ENCODE data around the gene RAC2. TPM values are rescaled to one million over a fixed set of nuclear protein-coding genes. Genes with fewer than 3 reads are reported as not detected.

RAC2 gene
- total RNA-seq, 2 donors from 2014 or later = 655 to 769 TPM

DNA sequence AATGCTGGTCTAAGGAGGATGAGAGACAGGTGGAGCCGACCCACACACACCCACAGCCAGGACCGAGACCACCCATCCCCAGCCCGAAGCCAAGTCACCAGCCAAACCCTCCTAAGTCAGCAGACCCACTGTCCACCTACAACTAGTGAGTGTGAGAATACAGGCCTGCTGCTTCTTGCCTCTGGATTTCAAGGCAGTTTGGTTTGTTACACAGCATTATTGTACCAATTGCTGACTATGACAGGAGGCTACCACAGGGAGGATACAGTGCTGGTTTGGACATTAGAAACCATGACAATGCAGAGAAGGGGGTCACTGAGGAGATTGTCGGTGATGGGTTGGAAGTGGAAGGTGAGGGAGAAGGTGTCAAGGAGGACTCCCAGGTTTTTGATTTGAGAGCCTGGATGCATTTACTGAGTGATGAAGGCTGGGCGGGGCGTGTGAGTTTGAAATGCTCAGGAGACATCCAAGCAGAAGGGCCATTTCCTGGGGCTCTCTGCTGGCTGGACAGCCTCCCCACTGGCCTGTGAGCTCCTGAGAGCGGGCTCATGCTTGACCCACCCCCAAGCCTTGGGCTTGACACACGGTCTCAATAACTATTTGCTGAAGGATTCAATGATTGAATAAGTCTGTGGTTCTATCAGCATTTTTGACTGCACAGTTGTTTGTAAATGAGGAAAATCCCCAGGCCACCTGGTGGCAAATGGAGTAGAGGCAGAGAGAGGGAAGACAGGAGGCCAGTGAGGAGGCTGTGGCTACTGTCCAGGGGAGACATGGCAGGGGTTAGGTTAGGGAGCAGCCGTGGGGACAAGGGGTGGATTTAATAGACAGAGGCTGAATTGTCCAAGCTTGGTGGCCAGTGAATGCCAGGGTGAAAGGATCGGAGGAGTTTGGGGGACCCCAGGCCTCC lies 22.4 kb downstream of the RAC2 start:
- peaks cover 5 to 11% of the 10 kb centered on the region in 2 donors for H3K9me3 Mint-ChIP-seq
- DNase-seq (ENCODE audit: low spot score in 2 of 2) = no peak
- no peak for ATAC-seq
- H3K27ac Mint-ChIP-seq = peak overlapping the region; percentile 94 to 98
- H3K36me3 Mint-ChIP-seq = peaks cover 36 to 94% of the 10 kb centered on the region in 2 donors

DNA sequence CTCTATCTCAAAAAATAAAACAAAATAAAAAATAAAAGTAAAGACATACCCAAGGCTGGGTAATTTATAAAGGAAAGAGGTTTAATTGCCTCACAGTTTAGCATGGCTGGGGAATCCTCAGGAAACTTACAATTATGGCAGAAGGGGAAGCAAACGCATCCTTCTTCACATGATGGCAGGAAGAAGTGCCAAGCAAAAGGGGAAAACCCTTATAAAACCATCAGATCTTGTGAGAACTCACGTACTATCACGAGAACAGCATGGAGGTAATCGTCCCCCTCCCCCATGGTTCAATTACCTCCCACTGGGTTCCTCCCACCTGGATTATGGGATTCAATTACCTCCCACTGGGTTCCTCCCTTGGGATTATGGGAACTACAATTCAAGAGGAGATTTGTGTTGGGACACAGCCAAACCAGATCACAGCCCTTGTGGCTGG lies 23.5 kb downstream of the RAC2 start:
- Mint-ChIP-seq H3K27ac (peak overlapping the region; percentile 94 to 99), H3K36me3 (peaks cover 36 to 88% of the 10 kb centered on the region in 2 donors), H3K9me3 (peaks cover 5 to 11% of the 10 kb centered on the region in 2 donors)
- DNase-seq (ENCODE audit: low spot score in 2 of 2) (no peak), ATAC-seq (no peak)

DNA sequence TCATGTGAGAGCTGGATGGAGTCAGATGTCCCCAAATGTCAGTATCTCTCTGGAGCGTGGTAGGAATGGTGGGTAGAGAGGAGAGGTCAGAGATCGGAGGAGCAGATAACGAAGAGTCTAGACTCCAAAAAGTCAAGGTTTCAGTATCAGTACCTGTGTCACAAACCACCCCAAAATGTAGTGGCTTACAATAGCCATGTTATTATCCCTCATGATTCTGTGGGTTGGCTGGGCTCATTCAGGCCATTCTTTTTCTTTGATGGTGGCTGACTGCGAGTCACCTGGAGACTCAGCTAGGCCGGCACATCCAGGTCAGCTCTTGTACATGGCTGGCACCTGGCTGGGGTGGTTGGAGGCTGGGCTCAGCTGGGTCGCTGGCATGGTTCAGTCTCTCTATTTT lies 24.5 kb downstream of the RAC2 start:
- H3K36me3 Mint-ChIP-seq = peaks cover 36 to 78% of the 10 kb centered on the region in 2 donors
- H3K27ac Mint-ChIP-seq = peak overlapping the region; percentile 94 to 99
- ATAC-seq = peak; percentile 18 to 61
- peaks cover 5 to 11% of the 10 kb centered on the region in 2 donors for H3K9me3 Mint-ChIP-seq
- DNase-seq (ENCODE audit: low spot score in 2 of 2) = no peak

DNA sequence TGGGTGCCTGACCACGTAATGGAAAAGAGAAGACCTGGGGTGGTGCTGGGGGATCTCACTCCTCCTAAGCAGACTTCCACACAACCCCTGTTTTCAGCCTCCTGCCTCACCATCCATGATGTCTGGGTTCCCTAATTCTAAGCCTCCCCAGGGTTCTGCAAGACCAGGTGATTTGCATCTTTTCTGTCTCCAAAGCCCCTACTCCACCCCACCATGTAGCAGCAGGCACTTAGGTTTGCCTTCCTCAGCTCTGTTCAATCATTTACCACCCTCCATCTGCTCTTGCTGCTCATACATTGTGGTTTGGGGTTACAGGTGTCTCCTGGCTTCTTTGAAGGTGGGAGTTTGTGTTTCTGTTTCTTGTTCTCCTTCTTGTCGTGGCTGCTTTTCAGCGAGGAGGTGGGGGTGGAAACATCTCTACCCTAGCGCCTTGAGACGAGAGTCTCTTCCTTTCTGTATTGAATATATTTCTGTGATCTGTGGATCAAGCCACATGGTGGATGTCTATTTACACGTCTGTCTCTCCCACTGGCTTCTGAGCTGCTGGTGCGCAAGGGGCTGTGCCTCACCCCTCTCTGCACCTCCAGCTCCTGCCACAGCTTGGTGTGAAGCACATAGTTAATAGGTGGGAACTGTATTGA lies 25.2 kb downstream of the RAC2 start:
- Mint-ChIP-seq H3K36me3 (peaks cover 30 to 73% of the 10 kb centered on the region in 2 donors), H3K27ac (peak overlapping the region; percentile 94 to 99), H3K9me3 (peaks cover 5 to 11% of the 10 kb centered on the region in 2 donors)
- DNase-seq (ENCODE audit: low spot score in 2 of 2) (peak in 1 of 2 donors; percentile 70), ATAC-seq (peak; percentile 60 to 78)

DNA sequence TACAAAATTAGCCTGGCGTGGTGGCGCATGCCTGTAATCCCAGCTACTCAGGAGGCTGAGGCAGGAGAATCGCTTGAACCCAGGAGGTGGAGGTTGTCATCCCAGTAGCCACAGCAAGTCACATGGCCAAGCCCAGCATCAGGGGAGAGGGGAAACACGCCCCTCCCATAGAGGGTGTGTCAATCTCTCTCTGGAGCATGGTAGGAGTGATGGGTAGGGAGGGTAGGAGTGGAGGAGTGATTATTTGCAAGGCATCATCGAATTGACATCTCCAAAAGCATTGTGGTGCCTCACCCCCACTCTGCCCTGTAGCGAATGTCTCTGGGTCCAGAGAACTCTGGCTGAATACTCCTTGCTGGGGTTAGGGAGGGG lies 25.7 kb downstream of the RAC2 start:
- Mint-ChIP-seq H3K27ac (peak overlapping the region; percentile 94 to 99), H3K9me3 (peaks cover 5 to 11% of the 10 kb centered on the region in 2 donors), H3K36me3 (peaks cover 25 to 73% of the 10 kb centered on the region in 2 donors)
- DNase-seq (ENCODE audit: low spot score in 2 of 2) = no peak
- peak in 1 of 2 donors; percentile 1 for ATAC-seq

DNA sequence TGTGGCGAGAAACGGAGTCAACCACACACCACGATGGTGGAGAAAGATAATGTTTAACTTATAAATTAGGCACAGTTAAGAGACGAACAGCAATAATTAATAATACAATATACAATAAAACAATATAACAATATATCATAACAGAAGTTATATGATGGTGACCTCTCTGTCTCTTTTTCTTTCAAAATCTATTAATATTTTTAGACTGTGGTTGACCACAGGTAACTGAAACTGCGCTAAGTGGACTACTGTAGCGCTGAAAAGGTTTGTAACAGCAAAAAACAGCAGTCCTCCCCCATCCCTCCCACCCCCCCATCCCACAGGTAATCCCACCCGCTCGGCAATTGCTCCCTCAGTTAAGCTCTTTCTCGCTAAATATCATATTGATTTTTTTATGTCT lies 28.2 kb downstream of the RAC2 start:
- no peak for ATAC-seq
- no peak for DNase-seq (ENCODE audit: low spot score in 2 of 2)
- Mint-ChIP-seq H3K9me3 (peaks cover 3 to 4% of the 10 kb centered on the region in 2 donors), H3K36me3 (peaks cover 16 to 51% of the 10 kb centered on the region in 2 donors), H3K27ac (no peak overlapping the region)

DNA sequence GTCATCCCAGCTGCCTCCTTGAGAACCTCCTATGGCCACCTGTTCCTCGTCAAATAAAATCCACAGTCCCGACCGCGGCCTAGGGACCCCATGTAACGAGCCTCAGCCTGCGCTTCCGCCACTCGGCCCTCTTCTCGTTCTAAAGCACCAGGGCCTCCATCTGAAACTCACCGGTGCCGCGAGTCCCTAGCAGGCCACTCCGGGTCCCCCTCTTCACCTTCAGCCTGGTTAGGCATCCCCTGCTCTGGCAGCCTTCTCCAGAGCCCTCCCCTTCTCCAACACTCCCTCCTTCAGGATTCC lies 29.4 kb downstream of the RAC2 start:
- peaks cover 7 to 40% of the 10 kb centered on the region in 2 donors for H3K36me3 Mint-ChIP-seq
- no peak for ATAC-seq
- no peak overlapping the region for H3K27ac Mint-ChIP-seq
- peak in 1 of 2 donors; percentile 3 for DNase-seq (ENCODE audit: low spot score in 2 of 2)
- peaks cover 0 to 4% of the 10 kb centered on the region in 2 donors for H3K9me3 Mint-ChIP-seq

DNA sequence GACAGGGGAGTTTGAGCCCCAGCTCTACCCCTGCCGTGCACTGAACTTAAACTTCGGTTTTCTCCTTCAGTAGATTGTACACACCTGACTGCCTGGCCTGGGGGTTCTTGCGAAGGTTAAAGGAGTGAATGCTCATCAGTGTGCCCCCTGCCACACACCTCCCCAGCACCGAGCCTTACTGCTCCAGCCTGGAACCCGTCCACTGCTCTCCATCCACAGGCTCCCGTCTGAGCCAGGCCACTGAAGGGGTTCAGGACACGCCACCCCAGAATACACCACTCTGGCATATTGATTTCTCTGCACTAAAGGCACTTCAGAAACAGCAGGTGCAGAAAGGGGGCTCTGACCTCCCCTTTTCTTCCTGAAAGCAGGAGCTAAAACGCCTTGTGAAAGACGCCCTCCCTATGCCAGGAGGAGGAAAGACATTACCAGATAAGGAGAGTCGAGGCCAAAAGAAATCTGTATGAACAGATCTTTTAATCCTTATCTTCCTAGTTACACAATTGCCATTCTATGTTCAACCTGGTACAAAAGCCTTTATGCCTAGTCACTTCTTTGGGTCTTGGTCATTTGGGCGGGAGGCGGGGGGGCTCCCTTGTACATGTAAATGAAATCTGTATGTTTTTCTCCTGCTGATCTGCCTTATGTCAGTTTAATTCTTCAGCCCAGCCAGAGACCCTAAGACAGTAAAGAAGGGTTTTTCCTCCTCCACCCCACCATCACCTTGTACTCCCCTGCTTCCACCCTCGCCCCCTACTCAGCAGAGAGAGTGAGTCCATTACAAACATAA lies 29.9 kb downstream of the RAC2 start:
- H3K36me3 Mint-ChIP-seq = peaks cover 6 to 35% of the 10 kb centered on the region in 2 donors
- DNase-seq (ENCODE audit: low spot score in 2 of 2) (no peak), ATAC-seq (no peak)
- peak overlapping the region in 1 of 2 donors; percentile 45 for H3K27ac Mint-ChIP-seq
- H3K9me3 Mint-ChIP-seq = peaks cover 0 to 4% of the 10 kb centered on the region in 2 donors

DNA sequence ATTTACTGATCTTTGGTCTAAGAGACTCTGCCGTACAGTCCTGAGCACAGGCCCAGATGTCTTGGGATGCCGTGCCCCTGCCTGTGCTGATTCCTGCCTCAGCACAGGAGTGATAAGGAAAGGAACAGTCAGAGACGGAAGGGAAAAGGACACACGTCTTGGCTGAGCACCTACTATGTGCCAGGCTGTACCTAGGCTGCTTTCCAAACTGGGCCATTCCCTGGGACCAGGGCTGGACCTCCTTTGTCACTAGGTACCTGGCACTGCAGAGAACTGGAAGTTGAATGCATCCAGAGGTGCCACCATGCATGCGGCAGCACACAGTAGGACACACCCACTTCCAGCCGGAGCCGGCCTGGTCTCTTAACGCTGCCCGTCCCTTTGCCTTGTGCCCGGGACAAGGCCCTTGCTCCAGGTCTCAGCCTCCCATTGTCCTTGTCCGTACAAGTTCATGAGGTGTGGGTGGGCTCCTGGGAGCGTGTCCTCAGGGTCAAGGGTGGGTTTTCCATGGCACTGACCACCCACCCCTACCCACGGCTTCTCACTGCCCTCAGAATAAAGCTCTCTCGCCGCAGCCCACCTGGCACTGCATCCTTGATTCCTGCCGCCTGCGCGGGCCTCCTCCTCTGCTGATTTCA lies 30.7 kb downstream of the RAC2 start:
- peaks cover 6 to 28% of the 10 kb centered on the region in 2 donors for H3K36me3 Mint-ChIP-seq
- peaks cover 0 to 4% of the 10 kb centered on the region in 2 donors for H3K9me3 Mint-ChIP-seq
- DNase-seq (ENCODE audit: low spot score in 2 of 2) (no peak), ATAC-seq (no peak)
- H3K27ac Mint-ChIP-seq = peak overlapping the region in 1 of 2 donors; percentile 45

DNA sequence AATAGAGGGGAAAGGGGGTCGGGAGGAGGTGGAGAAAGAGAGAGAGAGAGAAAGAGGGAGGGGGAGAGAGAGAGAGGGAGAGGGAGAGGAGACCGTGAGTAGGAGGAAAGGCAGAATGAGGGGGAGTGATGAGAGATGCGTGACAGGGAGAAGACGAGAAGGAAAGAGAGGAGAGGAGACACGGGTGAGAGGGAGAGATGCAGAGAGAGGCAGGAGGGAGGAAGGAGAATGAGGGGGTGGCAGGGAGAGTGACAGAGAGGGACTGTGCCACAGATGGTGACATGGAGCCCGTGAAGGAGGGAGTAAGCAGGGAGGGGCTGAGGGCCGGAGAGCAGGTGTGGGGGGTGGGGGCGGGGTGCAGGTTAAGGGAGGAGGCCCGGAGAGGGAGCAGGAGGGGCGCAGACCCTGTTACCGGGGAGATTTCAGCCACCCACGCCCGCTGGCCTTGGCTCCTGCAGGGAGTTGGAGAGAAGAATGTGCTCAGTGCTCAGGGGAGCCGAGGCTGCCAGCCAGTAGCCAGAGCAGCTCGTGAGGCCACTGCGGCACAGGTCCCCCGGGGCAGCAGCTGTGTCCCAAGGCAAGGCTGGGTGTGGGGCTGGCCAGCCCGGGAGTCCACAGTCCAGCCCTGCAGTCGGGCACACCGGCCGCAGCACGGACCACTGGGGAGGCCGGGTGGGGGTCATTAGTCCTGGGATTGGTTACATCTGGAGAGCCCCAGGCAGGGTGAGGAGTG lies 31.7 kb downstream of the RAC2 start, which contains the start of gene SSTR3:
TSS of gene SSTR3 (minus strand) at position 304 of the 733 bp plus-strand sequence. CDS start 4,674 bp downstream, outside the sequence.
- peaks cover 0 to 18% of the 10 kb centered on the region in 2 donors for H3K36me3 Mint-ChIP-seq
- H3K9me3 Mint-ChIP-seq = no peaks in the 10 kb centered on the region
- DNase-seq (ENCODE audit: low spot score in 2 of 2) (no peak), ATAC-seq (peak in 1 of 2 donors; percentile 34)
- peak within 1 kb of the TSS; percentile 78 to 88 for H3K27ac Mint-ChIP-seq

DNA sequence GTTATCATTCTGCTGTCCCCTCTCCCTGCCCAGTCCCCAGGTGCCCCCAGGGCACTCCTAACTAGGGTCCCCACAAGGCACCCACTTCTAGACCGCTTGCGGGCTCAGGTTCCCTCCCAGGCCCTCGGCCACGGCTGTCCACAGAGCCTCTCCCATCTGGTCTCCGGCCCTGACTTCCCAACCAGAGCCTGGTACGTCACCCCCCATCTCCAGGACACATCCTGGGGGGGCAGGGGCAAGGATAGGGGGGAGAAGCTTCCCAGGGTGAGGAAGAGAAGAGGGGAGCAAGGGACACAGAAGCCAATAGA lies 32.2 kb downstream of the RAC2 start:
- Mint-ChIP-seq H3K27ac (peak overlapping the region in 1 of 2 donors; percentile 78), H3K9me3 (no peaks in the 10 kb centered on the region), H3K36me3 (peaks cover 0 to 16% of the 10 kb centered on the region in 2 donors)
- DNase-seq (ENCODE audit: low spot score in 2 of 2) (no peak), ATAC-seq (no peak)

DNA sequence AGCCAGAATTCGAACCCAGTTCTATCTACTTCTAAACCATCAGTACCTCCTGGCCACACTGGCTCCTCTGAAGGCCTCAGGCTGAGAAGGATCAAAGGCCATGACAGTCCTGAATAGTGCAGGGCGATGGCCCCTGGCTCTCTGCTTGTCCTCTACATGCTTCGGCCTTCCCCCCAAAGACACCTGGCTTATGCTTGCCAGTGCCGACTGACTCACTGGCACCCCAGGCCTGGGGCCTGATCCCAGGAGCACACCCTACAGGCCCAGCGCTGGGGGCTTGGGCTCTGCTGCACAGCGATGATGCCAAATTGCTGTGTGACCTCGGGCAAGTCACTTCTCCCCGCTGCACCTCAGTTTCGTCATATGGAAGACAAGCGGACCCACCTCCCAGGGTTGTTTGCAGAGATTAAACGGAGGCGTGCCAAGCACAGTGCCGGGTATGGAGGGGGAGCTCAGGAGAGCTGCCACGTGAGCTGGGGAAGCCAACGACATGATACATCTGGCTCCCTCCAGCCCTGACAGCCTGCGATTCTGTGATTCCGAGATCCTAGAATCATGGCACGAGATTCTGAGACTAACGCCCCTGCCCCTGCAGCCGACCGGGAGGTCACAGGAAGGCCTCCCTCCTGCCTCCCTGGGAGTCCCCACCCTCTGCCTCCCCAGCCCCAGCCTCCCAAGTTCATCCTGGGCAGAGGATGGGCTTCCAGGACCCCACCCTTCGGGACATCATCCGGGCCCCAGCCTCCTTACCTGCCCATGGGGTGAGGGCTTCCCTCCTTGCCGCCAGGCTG lies 32.8 kb downstream of the RAC2 start:
- Mint-ChIP-seq H3K36me3 (peaks cover 0 to 13% of the 10 kb centered on the region in 2 donors), H3K27ac (peak overlapping the region in 1 of 2 donors; percentile 78), H3K9me3 (no peaks in the 10 kb centered on the region)
- no peak for DNase-seq (ENCODE audit: low spot score in 2 of 2)
- ATAC-seq = no peak

DNA sequence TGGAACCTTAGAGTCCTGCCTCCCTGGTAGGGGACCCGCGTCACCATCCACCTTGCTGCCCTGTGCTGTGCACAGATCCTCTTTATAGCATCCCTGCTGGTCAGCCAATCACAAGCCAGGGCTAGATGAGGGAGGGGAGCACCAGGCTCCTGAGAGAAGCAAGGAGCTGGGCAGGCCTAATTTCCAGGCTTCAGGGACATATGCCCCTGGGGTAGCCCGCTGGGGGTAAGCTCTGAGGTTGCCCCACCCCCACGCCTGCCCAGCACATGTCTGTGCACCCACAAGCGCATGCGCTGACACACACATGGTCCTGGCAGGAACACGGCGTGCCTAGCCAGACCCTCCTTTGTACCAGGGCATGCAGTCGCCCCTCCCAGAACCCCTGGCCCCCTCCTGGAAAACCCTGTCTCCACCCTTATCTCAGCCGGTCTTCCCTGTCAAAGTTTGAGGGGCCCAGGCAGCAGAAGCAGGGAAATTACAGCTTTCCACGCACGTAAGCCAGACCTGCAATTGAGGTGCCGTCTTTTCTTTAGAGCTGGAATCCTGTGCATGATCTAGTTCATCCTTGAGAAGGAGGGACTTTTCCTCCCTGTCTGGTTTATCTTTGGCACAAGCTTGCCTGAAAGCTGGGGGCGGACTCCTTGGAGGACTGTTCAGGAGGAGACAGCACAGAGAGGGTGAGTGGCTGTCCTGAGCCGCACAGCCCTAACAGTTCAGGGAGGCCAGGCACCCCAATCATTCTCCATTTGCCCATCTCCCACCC lies 33.8 kb downstream of the RAC2 start:
- peaks cover 0 to 11% of the 10 kb centered on the region in 2 donors for H3K36me3 Mint-ChIP-seq
- DNase-seq (ENCODE audit: low spot score in 2 of 2) (no peak), ATAC-seq (no peak)
- H3K9me3 Mint-ChIP-seq = no peaks in the 10 kb centered on the region
- H3K27ac Mint-ChIP-seq = peak overlapping the region; percentile 6 to 78

DNA sequence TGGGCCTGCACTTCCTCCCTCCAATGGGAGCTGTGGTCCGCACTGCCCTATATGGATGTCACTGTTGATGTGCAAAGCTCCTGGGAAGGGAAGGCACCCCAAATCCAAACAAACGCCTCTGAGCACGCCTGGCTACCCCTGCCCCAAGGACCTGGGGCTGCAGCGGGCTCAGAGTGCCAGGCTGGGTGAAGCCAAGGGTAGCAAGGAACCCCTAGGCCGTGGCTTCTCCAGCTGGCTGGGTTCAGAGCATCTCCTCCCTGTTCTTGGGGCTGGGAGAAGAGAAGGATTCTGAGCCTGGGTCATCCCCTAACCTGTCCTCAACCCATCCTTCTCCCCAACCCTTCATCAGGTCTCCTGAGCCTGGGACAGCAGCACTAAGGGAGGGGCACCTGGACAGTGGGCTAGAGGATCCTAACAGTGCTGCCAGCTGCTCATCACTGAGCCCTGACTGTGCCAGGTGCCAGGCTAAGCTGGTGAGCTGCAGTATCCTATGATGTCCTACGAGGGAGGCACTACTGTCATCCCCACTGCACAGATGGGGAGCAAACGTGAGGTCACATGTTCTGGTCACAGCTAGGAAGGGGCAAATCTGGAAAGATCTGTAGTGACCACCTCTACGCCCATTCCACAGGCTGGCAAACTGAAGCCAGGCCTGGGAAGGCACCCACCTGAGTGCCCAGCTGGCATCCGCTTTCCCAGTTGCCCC lies 34.8 kb downstream of the RAC2 start:
- no peaks in the 10 kb centered on the region for H3K9me3 Mint-ChIP-seq
- H3K27ac Mint-ChIP-seq = no peak overlapping the region
- ATAC-seq = no peak
- peaks cover 0 to 17% of the 10 kb centered on the region in 2 donors for H3K36me3 Mint-ChIP-seq
- no peak for DNase-seq (ENCODE audit: low spot score in 2 of 2)
